Activated CD8-positive, alpha-beta memory T cell treated with anti-CD3 and anti-CD28 coated beads, Interleukin-2, amount 50 U/mL, for 24 hours (primary cell): ENCODE data around the gene BARHL1.

Source experiments
- DNase-seq: peaks from one replicate; pipeline ENCODE4 v3.0.0-alpha.2; 2020; ENCODE audit errors: extremely low read depth

The BARHL1 gene

GRCh38 chr9:132615774-132616173, 33.4 kb downstream of the BARHL1 start:
- DNase-seq: no peak

- DNase-seq: no peak
Measured at GRCh38 chr9:132616725-132617124, 34.3 kb downstream of the BARHL1 start.

GRCh38 chr9:132622159-132622558, 39.8 kb downstream of the BARHL1 start:
- DNase-seq: no peak

- DNase-seq: no peak
Measured at GRCh38 chr9:132626285-132626684, 43.9 kb downstream of the BARHL1 start.

- no peak for DNase-seq
Measured at GRCh38 chr9:132627106-132627505, 44.7 kb downstream of the BARHL1 start.

GRCh38 chr9:132627594-132627993, 45.2 kb downstream of the BARHL1 start:
- DNase-seq: no peak

GRCh38 chr9:132628746-132629145, 46.3 kb downstream of the BARHL1 start:
- no peak for DNase-seq

- DNase-seq: no peak
Measured at GRCh38 chr9:132630116-132630515, 47.7 kb downstream of the BARHL1 start.

- DNase-seq: no peak
Measured at GRCh38 chr9:132630811-132631210, 48.4 kb downstream of the BARHL1 start.

- DNase-seq: no peak
Measured at GRCh38 chr9:132631280-132631679, 48.9 kb downstream of the BARHL1 start.

GRCh38 chr9:132631685-132632084, 49.3 kb downstream of the BARHL1 start:
- no peak for DNase-seq

- DNase-seq: no peak
Measured at GRCh38 chr9:132632413-132633129, 50.2 kb downstream of the BARHL1 start.

- no peak for DNase-seq
Measured at GRCh38 chr9:132634327-132634726, 51.9 kb downstream of the BARHL1 start.

GRCh38 chr9:132637351-132637750, 54.9 kb downstream of the BARHL1 start:
- no peak for DNase-seq

GRCh38 chr9:132637801-132638200, 55.4 kb downstream of the BARHL1 start:
- no peak for DNase-seq

GRCh38 chr9:132638240-132638639, 55.8 kb downstream of the BARHL1 start:
- no peak for DNase-seq

- no peak for DNase-seq
Measured at GRCh38 chr9:132639322-132639721, 56.9 kb downstream of the BARHL1 start.
